Neural progenitor cell (in vitro differentiated cells): ENCODE data around the gene HOXA11.

ENCODE experiments used
- EZH2 ChIP-seq: fragments of 200-600 bp; sonication (generic); IDR thresholded peaks from 2 replicates; pipeline ENCODE4 v1.6.1; 2017; ENCODE audit warnings: antibody characterized with exemption, mild to moderate bottlenecking, moderate library complexity
- EZH2phosphoT487 ChIP-seq: fragments of 200-600 bp; sonication (generic); IDR thresholded peaks from 2 replicates; pipeline ENCODE4 v1.6.1; 2017; ENCODE audit warnings: antibody characterized with exemption
- TF ChIP-seq, protein P1 (sequence below): fragments of 200-600 bp; sonication (generic); IDR thresholded peaks from 2 replicates; pipeline ENCODE4 v1.5.1; 2017; ENCODE audit warnings: antibody characterized with exemption, mild to moderate bottlenecking

DNA sequence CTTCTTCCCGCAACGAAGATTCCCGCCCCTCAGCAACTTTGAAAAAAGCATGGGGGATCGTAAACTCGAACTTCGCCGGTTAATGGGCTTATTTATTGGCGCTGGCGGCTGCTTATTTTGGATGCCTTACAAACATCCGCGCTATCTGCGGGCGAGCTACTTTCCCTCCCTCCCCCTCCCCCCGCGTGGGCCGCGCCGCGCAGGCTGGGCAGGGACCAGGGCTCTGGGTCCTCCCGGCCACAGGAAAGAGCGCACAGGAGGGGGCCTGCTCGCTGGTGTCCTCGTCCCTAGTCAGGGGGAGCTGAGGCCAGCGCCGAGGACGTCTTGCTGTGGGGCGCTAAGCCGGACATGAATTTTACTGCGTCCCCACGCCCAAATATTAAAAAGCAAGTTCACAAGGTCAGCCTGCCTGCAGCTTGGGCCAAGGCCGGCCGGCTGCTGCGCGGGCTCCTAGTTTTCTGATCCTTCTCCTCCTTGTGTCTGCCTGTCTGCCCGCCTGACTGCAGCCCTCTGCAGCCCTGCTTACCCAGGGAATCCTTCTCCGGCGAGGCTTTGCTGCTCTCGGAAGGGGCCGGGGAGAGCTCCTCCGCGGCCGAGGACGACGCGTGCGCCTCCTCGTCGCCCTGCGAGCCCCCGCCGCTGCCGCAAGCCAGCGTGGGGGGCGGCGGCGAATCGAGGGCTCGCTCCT lies 12.1 kb downstream of the HOXA11 start:
- TF ChIP-seq, protein P1, sequence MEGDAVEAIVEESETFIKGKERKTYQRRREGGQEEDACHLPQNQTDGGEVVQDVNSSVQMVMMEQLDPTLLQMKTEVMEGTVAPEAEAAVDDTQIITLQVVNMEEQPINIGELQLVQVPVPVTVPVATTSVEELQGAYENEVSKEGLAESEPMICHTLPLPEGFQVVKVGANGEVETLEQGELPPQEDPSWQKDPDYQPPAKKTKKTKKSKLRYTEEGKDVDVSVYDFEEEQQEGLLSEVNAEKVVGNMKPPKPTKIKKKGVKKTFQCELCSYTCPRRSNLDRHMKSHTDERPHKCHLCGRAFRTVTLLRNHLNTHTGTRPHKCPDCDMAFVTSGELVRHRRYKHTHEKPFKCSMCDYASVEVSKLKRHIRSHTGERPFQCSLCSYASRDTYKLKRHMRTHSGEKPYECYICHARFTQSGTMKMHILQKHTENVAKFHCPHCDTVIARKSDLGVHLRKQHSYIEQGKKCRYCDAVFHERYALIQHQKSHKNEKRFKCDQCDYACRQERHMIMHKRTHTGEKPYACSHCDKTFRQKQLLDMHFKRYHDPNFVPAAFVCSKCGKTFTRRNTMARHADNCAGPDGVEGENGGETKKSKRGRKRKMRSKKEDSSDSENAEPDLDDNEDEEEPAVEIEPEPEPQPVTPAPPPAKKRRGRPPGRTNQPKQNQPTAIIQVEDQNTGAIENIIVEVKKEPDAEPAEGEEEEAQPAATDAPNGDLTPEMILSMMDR, result no peak
- TF ChIP-seq EZH2, result no peak
- TF ChIP-seq EZH2phosphoT487, result no peak
